AG09309 (cell line): Measurements from ENCODE around the gene TNPO2.

Experiments used
- DNase-seq: peaks from one replicate; pipeline ENCODE4 v3.0.0-alpha.2; 2010; ENCODE audit warnings: low read depth
- H3K4me3 ChIP-seq: 2 replicates; pipeline ENCODE4 v1.5.1; 2011; ENCODE audit warnings: mild to moderate bottlenecking, low read depth, low read length, moderate library complexity; ENCODE audit not compliant: control insufficient read depth
- CTCF ChIP-seq: IDR thresholded peaks from 2 replicates; pipeline ENCODE4 v1.5.1; 2011; ENCODE audit warnings: mild to moderate bottlenecking, low read depth, low read length, inconsistent platforms; ENCODE audit not compliant: insufficient read depth, control insufficient read depth; ENCODE audit errors: missing control alignments

Gene TNPO2

DNA sequence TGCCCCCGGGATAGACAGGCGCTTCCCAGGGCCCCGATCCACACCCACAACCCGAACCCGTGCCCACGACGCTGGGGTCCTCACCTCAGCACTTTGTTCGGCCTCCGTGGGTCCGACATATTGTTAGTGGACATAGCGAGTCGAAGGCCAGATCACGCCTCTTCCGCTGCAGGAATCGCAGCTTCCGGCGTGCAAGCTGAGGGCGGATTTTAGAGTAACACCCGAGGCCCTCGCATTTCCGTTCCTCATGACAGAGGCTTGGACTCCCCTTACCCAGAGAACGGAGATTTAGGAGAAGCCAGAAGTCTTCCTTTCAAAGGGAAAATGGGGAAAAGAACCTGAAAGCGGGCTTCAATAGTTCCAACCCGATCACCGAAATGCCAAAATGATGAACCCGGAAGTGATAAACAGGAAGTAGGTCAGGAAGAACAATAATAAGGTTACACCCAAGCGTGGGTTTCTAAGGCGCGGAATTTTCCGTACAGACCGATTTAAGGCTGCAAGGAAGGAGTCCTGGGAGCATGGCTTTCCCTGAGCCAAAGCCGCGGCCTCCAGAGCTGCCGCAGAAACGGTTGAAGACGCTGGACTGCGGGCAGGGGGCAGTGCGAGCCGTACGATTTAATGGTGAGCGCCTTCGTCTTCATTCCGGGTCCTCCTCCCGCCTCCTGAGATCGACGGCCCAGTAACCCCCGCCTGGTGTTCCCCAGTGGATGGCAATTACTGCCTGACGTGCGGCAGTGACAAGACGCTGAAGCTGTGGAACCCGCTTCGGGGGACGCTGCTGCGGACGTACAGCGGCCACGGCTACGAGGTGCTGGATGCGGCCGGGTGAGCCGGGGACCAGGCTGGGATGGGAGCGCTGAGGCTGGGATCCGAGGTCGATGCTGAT lies 54.2 kb downstream of the TNPO2 start:
- TF ChIP-seq CTCF: no peak
- peak overlapping the region; percentile 72 for H3K4me3 ChIP-seq
- DNase-seq: peak; percentile 37

DNA sequence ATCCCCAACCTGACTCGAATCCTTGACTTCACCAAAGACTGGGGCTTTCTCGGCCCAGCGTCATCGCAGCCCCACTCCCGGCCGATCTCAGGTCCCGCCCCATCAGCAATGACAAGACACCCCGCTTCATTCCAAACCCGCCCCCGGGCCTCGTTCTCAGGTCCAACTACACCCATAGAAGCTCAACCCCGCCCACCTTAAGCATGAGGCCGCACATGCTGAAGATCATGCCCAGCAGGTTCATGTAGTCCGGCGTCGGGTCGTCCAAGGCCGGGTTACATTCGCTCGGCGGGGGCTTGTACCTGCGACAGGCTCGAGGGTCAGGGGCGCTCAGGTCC lies 54.8 kb downstream of the TNPO2 start:
- DNase-seq: no peak
- peak overlapping the region; percentile 72 for H3K4me3 ChIP-seq
- TF ChIP-seq CTCF: no peak

DNA sequence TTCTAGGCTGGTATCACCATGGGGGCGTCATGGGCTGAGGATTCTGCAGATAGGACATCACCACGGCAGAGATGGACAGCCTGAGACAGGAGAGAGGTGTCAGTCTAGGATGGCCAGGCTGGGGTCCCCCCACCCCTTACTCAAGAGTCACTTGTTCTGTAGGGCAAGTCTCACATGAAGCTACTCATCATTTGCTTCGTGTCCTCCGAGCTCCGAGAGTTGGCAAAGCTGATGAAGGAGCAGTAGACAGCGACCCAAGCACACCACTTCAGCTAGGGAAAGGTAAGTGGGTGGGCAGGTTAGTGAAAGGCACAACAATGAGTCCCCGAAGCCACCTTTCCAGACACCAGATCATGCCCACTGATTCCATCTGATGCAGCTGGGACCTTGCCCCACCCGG lies 55.4 kb downstream of the TNPO2 start:
- DNase-seq: no peak
- peak overlapping the region; percentile 72 for H3K4me3 ChIP-seq
- no peak for TF ChIP-seq CTCF

DNA sequence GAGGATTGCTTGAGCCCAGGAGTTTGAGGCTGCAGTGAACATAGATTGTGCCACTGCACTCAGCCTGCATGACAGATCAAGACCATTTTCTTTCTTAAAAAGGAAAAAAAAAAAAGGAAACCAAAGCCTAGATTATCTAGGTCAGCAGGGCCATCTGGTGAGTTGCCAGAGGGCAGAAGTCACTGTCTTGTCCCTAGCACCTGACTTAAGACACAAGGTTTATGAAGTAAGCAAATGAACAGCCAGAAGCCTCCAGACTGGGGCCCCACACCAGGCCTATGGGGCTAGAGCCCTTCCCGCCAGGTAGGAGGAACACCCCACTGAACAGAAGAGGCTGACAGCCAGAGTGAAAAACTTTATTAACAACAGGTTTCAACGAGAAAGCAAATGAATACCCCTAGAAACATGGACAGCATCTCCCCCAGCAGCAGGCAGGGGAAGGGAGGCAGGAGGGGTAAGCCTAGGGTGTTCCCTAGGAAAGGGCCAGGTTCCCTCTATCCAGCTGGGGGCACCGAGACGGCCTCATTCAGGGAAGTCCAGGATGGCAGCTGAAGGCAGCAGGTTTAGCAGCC lies 55.9 kb downstream of the TNPO2 start:
- no peak overlapping the region for H3K4me3 ChIP-seq
- TF ChIP-seq CTCF: no peak
- DNase-seq: no peak

DNA sequence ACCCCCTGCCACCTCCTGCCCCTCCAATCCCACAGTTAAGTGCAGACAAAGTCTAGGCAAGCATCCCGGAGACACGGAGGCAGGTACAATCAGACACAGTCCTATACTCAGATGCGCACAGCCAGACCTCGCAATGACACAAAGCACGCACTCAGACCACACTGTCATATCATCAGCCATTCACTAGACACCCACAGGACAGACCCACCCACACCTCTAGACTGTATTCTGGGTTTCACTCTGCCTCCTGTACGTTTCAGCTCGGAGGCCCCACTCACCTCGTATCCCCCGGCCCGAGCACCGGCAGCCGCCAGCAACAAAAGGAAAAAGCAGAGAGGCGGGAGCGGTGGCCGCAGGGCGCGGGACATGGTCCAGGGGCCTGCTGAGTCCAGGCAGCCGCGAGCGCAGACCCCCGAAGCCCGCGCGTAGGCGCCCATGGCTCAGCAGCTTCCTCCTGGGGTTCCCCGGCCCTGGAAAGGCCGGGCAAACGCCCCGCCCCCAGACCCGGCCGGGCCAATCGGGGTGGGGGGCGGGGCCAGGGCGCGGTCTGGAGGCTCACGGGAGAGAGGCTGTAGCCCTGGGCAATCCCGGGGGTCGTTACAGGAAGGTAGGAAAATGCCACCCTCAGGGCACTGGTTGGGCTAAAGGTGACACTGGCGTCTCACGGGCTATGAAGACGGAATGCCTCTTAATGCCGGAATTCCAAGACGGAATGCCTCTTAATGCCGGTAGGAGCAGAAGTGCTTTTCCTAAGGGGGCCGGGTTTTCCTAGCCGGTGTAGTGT lies 57.3 kb downstream of the TNPO2 start, which contains the start of the genes MAN2B1 and WDR83:
MAN2B1 (minus strand) TSS at position 478 of the 784 bp plus-strand sequence; CDS start at position 437, 41 bp downstream.
WDR83 (plus strand) TSS at position 543 of the 784 bp plus-strand sequence. CDS start 2,984 bp downstream, outside the sequence.
- no peak for DNase-seq
- no peak for TF ChIP-seq CTCF
- H3K4me3 ChIP-seq: peak within 1 kb of the TSS; percentile 80

- DNase-seq: no peak
- H3K4me3 ChIP-seq: peak overlapping the region; percentile 80
- TF ChIP-seq CTCF: no peak
Measured at GRCh38 chr19:12665671-12666264, 58.0 kb downstream of the TNPO2 start.
